Trophoblast cell (in vitro differentiated cells and primary cell): ENCODE measurements around the gene CTSW.

Experiments
- DNase-seq, 2 donors: peaks; one replicate each; pipeline ENCODE4 v3.0.0-alpha.2; 2016
- H2AFZ ChIP-seq: 2 replicates; pipeline ENCODE4 v1.6.1; 2013; ENCODE audit warnings: low read length, moderate library complexity, mild to moderate bottlenecking; ENCODE audit not compliant: insufficient read depth, poor library complexity
- H2AK5ac ChIP-seq: 2 replicates; pipeline ENCODE4 v1.6.1; 2013; ENCODE audit warnings: mild to moderate bottlenecking, low read length
- H2BK120ac ChIP-seq: 2 replicates; pipeline ENCODE4 v1.6.1; 2013; ENCODE audit warnings: low read length, mild to moderate bottlenecking, moderate library complexity; ENCODE audit not compliant: insufficient read depth, poor library complexity
- H2BK12ac ChIP-seq: 2 replicates; pipeline ENCODE4 v1.6.1; 2013; ENCODE audit warnings: mild to moderate bottlenecking, low read length, moderate library complexity
- H2BK5ac ChIP-seq: 2 replicates; pipeline ENCODE4 v1.6.1; 2013; ENCODE audit warnings: low read length, low read depth, moderate library complexity, mild to moderate bottlenecking; ENCODE audit not compliant: poor library complexity
- H3K14ac ChIP-seq: 2 replicates; pipeline ENCODE4 v1.6.1; 2013; ENCODE audit warnings: mild to moderate bottlenecking, low read length
- H3K18ac ChIP-seq: 2 replicates; pipeline ENCODE4 v1.6.1; 2013; ENCODE audit warnings: mild to moderate bottlenecking, low read length
- H3K23ac ChIP-seq: 2 replicates; pipeline ENCODE4 v1.6.1; 2013; ENCODE audit warnings: low read length
- H3K27ac ChIP-seq: 2 replicates; pipeline ENCODE4 v1.5.1; 2013; ENCODE audit warnings: low read depth, mild to moderate bottlenecking, inconsistent platforms, low read length, moderate library complexity
- H3K27me3 ChIP-seq: 2 replicates; pipeline ENCODE4 v1.6.1; 2013; ENCODE audit warnings: inconsistent platforms, mild to moderate bottlenecking, low read length, moderate library complexity; ENCODE audit not compliant: insufficient read depth
- H3K36me3 ChIP-seq, 2 experiments: 1 replicate in 1 of 2; 2 replicates in 1 of 2; pipeline ENCODE4 v1.6.1; 2013; ENCODE audit warnings: low read length in 2 of 2, mild to moderate bottlenecking in 2 of 2, moderate library complexity in 1 of 2; ENCODE audit not compliant: insufficient read depth in 2 of 2, control insufficient read depth in 1 of 2
- H3K4ac ChIP-seq: 2 replicates; pipeline ENCODE4 v1.6.1; 2013; ENCODE audit warnings: low read depth, mild to moderate bottlenecking, low read length, moderate library complexity
- H3K4me1 ChIP-seq, 2 experiments: 1 replicate in 1 of 2; 2 replicates in 1 of 2; pipeline ENCODE4 v1.6.1; 2013; ENCODE audit warnings: low read length in 2 of 2, mild to moderate bottlenecking in 2 of 2, moderate library complexity in 1 of 2; ENCODE audit not compliant: insufficient read depth in 2 of 2, control insufficient read depth in 1 of 2
- H3K4me2 ChIP-seq: 2 replicates; pipeline ENCODE4 v1.6.1; 2013; ENCODE audit warnings: inconsistent platforms, mild to moderate bottlenecking, low read length, moderate library complexity
- H3K4me3 ChIP-seq: 2 replicates; pipeline ENCODE4 v1.5.1; 2013; ENCODE audit warnings: mild to moderate bottlenecking, low read depth, low read length, inconsistent platforms
- H3K79me1 ChIP-seq: one replicate; pipeline ENCODE4 v1.6.1; 2013; ENCODE audit warnings: low read length
- H3K79me2 ChIP-seq: 2 replicates; pipeline ENCODE4 v1.6.1; 2013; ENCODE audit warnings: low read length, mild to moderate bottlenecking; ENCODE audit not compliant: control insufficient read depth, insufficient read depth, poor library complexity
- H3K9ac ChIP-seq: 2 replicates; pipeline ENCODE4 v1.6.1; 2013; ENCODE audit warnings: mild to moderate bottlenecking, low read length
- H3K9me3 ChIP-seq: 2 replicates; pipeline ENCODE4 v1.6.1; 2013; ENCODE audit warnings: low read depth, mild to moderate bottlenecking, control low read depth, inconsistent platforms, low read length; ENCODE audit not compliant: insufficient read depth
- H4K12ac ChIP-seq: 2 replicates; pipeline ENCODE4 v1.6.1; 2013; ENCODE audit warnings: low read depth, mild to moderate bottlenecking, low read length, moderate library complexity
- H4K8ac ChIP-seq: 2 replicates; pipeline ENCODE4 v1.6.1; 2013; ENCODE audit warnings: low read depth, mild to moderate bottlenecking, low read length, moderate library complexity
- H4K91ac ChIP-seq: one replicate; pipeline ENCODE4 v1.6.1; 2013; ENCODE audit warnings: low read depth, mild to moderate bottlenecking, low read length, moderate library complexity
- WGBS: extraction: QIAGEN DNeasy Blood & Tissue Kit; methylation state at CpG from one replicate; pipeline ENCODE4 v1.1.7; 2013; ENCODE audit warnings: missing lambda C conversion rate; ENCODE audit not compliant: insufficient read length, insufficient coverage; ENCODE audit errors: extremely low coverage; 5-methylcytosine and 5-hydroxymethylcytosine counted together

The CTSW gene

GRCh38 chr11:65854161-65854592, 25.5 kb upstream of the CTSW start:
- H2BK5ac ChIP-seq, result no peak overlapping the region
- H3K36me3 ChIP-seq, result peaks cover 55 to 59% of the 10 kb centered on the region in 2 experiments
- no peak overlapping the region for H2AK5ac ChIP-seq
- H3K79me2 ChIP-seq, result peaks cover 21% of the 10 kb centered on the region
- no peak overlapping the region for H3K4me2 ChIP-seq
- no peak for DNase-seq
- WGBS, result no CpG with 5 or more reads among the region's 4 CpGs
- no peak overlapping the region for H2AFZ ChIP-seq
- H3K4me1 ChIP-seq, result peaks cover 6 to 8% of the 10 kb centered on the region in 2 experiments
- H4K8ac ChIP-seq, result no peak overlapping the region
- no peak overlapping the region for H2BK120ac ChIP-seq
- H4K12ac ChIP-seq, result no peak overlapping the region
- no peak overlapping the region for H3K4ac ChIP-seq
- no peak overlapping the region for H3K9ac ChIP-seq
- no peak overlapping the region for H3K4me3 ChIP-seq
- H3K9me3 ChIP-seq, result peaks cover 7% of the 10 kb centered on the region
- no peak overlapping the region for H2BK12ac ChIP-seq
- H3K27ac ChIP-seq, result no peak overlapping the region
- H3K23ac ChIP-seq, result no peak overlapping the region
- no peak overlapping the region for H4K91ac ChIP-seq
- H3K18ac ChIP-seq, result no peak overlapping the region
- no peaks in the 10 kb centered on the region for H3K27me3 ChIP-seq
- peaks cover 17% of the 10 kb centered on the region for H3K79me1 ChIP-seq
- no peak overlapping the region for H3K14ac ChIP-seq

- H2BK120ac ChIP-seq, result no peak overlapping the region
- no peaks in the 10 kb centered on the region for H3K27me3 ChIP-seq
- H3K4ac ChIP-seq, result no peak overlapping the region
- WGBS, result no CpG with 5 or more reads among the region's 15 CpGs
- H4K8ac ChIP-seq, result no peak overlapping the region
- no peak overlapping the region for H2AK5ac ChIP-seq
- H3K9ac ChIP-seq, result no peak overlapping the region
- peak overlapping the region; percentile 91 for H3K4me2 ChIP-seq
- no peak overlapping the region for H4K91ac ChIP-seq
- DNase-seq, result no peak
- H3K27ac ChIP-seq, result no peak overlapping the region
- no peak overlapping the region for H3K18ac ChIP-seq
- H2BK5ac ChIP-seq, result no peak overlapping the region
- H4K12ac ChIP-seq, result no peak overlapping the region
- H3K9me3 ChIP-seq, result peaks cover 7% of the 10 kb centered on the region
- H2AFZ ChIP-seq, result no peak overlapping the region
- H3K79me1 ChIP-seq, result peaks cover 23% of the 10 kb centered on the region
- H2BK12ac ChIP-seq, result no peak overlapping the region
- peaks cover 55 to 59% of the 10 kb centered on the region in 2 experiments for H3K36me3 ChIP-seq
- peaks cover 25% of the 10 kb centered on the region for H3K79me2 ChIP-seq
- no peak overlapping the region for H3K23ac ChIP-seq
- no peak overlapping the region for H3K14ac ChIP-seq
- no peak overlapping the region for H3K4me3 ChIP-seq
- peaks cover 11 to 13% of the 10 kb centered on the region in 2 experiments for H3K4me1 ChIP-seq
These were observed 24.5 kb upstream of the CTSW start for GRCh38 chr11:65854852-65855837.

DNA sequence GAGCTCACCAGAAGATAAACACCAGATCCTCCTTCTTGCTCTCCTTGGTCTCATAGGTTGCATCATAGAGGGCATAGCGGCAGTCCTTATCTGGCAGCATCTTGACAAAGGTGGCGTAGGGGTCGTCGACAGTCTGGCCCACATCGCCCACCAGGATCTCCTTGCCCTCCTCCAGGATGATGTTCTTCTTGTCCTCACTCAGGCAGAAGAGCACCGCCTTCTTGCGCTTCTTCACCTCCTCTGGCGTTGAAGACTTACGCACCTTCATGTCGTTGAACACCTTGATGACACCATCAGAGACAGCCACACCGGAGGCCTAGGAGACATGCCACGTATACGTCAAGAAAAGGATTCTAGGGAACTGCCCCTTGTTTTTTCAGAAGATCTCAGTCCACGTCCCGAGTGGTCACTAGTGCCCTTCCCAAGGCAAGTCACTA, 23.7 kb upstream of the CTSW start:
- H2AK5ac ChIP-seq, result no peak overlapping the region
- H2AFZ ChIP-seq, result no peak overlapping the region
- peak overlapping the region; percentile 98 for H3K4ac ChIP-seq
- no peak for DNase-seq
- peaks cover 29% of the 10 kb centered on the region for H3K79me1 ChIP-seq
- H3K36me3 ChIP-seq, result peaks cover 55 to 58% of the 10 kb centered on the region in 2 experiments
- peaks cover 32% of the 10 kb centered on the region for H3K79me2 ChIP-seq
- no peak overlapping the region for H3K14ac ChIP-seq
- no peaks in the 10 kb centered on the region for H3K27me3 ChIP-seq
- H3K4me1 ChIP-seq, result peaks cover 11 to 13% of the 10 kb centered on the region in 2 experiments
- peak overlapping the region; percentile 98 for H3K9ac ChIP-seq
- no peak overlapping the region for H4K12ac ChIP-seq
- no peak overlapping the region for H3K18ac ChIP-seq
- H4K8ac ChIP-seq, result no peak overlapping the region
- no peak overlapping the region for H2BK12ac ChIP-seq
- H3K27ac ChIP-seq, result no peak overlapping the region
- no peak overlapping the region for H3K4me3 ChIP-seq
- WGBS, result no CpG with 5 or more reads among the region's 15 CpGs
- peak overlapping the region; percentile 91 for H3K4me2 ChIP-seq
- H2BK120ac ChIP-seq, result no peak overlapping the region
- H4K91ac ChIP-seq, result no peak overlapping the region
- H3K23ac ChIP-seq, result no peak overlapping the region
- H2BK5ac ChIP-seq, result no peak overlapping the region
- H3K9me3 ChIP-seq, result peaks cover 7% of the 10 kb centered on the region

- H4K12ac ChIP-seq, result peak overlapping the region; percentile 83
- H2BK5ac ChIP-seq, result peak overlapping the region; percentile 89
- peak overlapping the region; percentile 98 for H3K9ac ChIP-seq
- H2BK120ac ChIP-seq, result peak overlapping the region; percentile 93
- peak overlapping the region; percentile 31 for H2BK12ac ChIP-seq
- peaks cover 6% of the 10 kb centered on the region for H3K9me3 ChIP-seq
- H3K27me3 ChIP-seq, result no peaks in the 10 kb centered on the region
- H3K4me1 ChIP-seq, result peaks cover 15 to 18% of the 10 kb centered on the region in 2 experiments
- H3K79me1 ChIP-seq, result peaks cover 30% of the 10 kb centered on the region
- H2AK5ac ChIP-seq, result peak overlapping the region; percentile 97
- H3K18ac ChIP-seq, result peak overlapping the region; percentile 95
- H3K23ac ChIP-seq, result no peak overlapping the region
- peak overlapping the region; percentile 91 for H3K4me2 ChIP-seq
- peak overlapping the region; percentile 98 for H3K4ac ChIP-seq
- peak overlapping the region; percentile 59 for H4K8ac ChIP-seq
- peak overlapping the region; percentile 24 for H2AFZ ChIP-seq
- H4K91ac ChIP-seq, result peak overlapping the region; percentile 98
- no CpG with 5 or more reads among the region's 57 CpGs for WGBS
- H3K27ac ChIP-seq, result peak overlapping the region; percentile 97
- peak; percentile 80 to 85 for DNase-seq
- peak overlapping the region; percentile 98 for H3K4me3 ChIP-seq
- peaks cover 35% of the 10 kb centered on the region for H3K79me2 ChIP-seq
- peaks cover 52 to 53% of the 10 kb centered on the region in 2 experiments for H3K36me3 ChIP-seq
- peak overlapping the region; percentile 99 for H3K14ac ChIP-seq
These were observed 22.7 kb upstream of the CTSW start for GRCh38 chr11:65856689-65857499.
